Left kidney (tissue), 2 donors: ENCODE results near the gene OTOP3. TPM values are rescaled to one million over a fixed set of nuclear protein-coding genes. Genes with fewer than 3 reads are reported as not detected.
A peak's percentile ranks its signal among the peaks of the same experiment; 100 is the strongest.

Source experiments
- DNase-seq: peaks from one replicate; pipeline ENCODE4 v3.0.0-alpha.2; 2013
- polyA plus RNA-seq: library from polyadenylated mRNA; unstranded; fragments of 120-200 nt; gene quantifications from one replicate; pipeline ENCODE4 v1.2.1, GENCODE V29; 2013; ENCODE audit not compliant: insufficient read length

The OTOP3 gene
- polyA plus RNA-seq, 1 donor: not detected

- no peak for DNase-seq
Observed at GRCh38 chr17:74917430-74917829, 18.3 kb upstream of the OTOP3 start.

DNA sequence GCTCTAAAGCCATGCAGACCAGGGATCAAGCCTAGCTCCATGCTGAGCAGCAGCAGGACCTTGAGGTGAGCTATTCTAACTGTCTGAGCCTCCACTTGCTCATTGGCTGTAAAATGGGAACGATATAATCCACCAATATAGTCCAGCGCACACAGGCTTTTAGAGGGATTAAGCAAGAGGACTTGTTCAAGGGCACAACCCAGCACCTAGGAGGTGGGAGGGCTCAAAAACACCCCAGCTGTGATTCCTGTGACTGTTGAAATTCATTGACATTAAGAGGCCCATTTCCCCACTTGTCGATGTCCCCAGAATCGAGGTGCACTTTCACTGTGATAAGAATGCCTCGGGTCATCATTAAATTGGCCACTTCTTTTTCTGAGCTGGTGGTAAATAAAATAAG is 16.8 kb upstream of the OTOP3 start:
- DNase-seq: no peak

GRCh38 chr17:74919440-74920305 is 16.0 kb upstream of the OTOP3 start:
- no peak for DNase-seq

DNA sequence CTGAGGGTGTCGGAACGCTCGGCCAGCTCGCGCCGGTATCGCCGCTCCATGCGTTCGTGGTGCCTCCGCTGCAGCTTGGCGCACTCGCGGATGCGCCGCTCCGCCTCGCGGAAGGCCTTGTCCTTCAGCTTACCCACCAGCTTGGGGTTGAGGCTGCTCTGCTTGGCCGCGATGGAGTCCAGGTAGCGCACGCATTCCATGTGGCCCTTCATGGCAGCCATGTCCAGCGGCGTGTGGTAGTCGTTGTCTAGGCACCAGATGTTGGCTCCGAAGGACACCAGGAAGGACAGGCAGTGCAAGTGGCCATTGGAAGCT is 15.4 kb upstream of the OTOP3 start:
- DNase-seq: no peak

GRCh38 chr17:74920642-74921025 is 15.1 kb upstream of the OTOP3 start:
- DNase-seq: no peak

- no peak for DNase-seq
Observed at GRCh38 chr17:74921026-74921681, 14.5 kb upstream of the OTOP3 start.

DNA sequence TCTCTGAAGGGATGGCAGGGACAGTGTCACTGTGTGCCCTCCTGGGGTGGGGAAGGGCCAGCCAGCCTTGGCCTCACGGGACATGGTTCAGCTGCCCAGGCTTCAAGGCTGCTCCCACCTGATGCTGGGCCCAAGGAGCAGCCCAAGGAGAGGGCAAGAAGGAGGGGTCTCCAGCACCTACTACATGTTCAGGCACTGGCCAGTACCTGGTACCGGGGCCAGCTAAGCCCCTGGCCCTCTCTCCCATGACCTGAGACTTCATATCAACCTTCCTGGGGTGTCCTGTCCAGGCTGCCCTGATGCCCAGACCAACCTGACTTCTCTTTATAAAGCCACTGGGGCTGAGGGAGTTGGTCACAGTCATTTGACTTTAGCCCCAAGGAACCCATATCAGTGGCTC is 13.9 kb upstream of the OTOP3 start:
- DNase-seq: no peak

DNA sequence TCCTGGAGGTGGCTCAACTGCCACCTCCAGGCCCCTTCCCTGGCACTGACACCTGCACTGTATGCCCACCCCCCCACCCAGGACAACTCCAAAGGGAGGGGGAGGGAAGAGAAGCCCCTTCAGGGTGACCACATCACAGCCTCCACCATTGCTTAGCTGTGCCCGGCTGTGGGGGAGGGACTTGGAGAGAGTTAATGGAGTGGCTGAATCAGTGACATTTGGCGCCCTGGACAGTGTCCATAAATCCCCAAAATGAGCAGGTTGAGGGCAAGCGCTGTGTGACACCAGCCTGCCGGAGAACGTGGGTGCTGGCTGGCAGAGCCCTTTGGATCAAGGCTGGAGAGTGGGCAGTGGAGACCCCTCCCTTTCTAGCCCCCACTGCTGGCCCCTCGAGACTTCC is 13.5 kb upstream of the OTOP3 start:
- DNase-seq: no peak

- DNase-seq: peak; percentile 31
Observed at GRCh38 chr17:74922694-74923537, 12.8 kb upstream of the OTOP3 start, which contains the start of gene USH1G. USH1G (minus strand) TSS chr17:74923255; CDS start chr17:74923073, 182 bp downstream.

DNA sequence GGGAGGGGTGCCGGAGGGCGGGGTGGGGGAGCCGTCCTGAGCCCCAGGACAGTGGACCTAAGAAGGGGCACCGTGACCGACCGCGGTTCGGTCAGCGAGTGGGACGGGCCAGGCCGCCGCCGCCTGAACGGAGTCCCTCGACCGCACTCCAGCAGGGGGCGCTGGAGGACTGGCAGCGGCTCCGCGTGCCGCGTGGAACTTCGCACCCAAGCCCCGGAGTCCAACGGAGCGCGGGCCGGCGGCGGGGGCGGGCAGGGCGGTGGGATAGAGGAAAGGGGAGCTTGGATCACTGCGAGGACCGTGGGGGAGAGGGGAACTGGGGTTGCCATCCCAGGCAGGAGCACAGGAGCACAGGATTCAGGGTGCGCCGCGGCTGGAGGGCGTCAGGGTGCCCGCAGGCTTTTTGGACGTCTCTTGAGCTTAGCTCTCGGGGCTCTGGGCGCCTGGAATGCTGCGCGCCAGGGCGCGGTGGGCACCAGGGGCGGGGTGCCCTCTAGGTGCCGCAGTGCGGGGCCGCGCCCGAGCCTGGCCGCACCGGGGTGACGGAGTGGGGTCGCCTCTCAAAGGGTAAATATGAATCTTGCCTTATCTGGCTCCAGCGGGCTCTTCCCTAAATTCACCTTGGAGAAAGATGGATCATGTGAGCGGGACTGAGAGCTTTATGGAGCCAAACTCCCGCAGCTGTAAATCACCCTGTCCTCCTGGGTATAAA is 12.0 kb upstream of the OTOP3 start:
- peak; percentile 34 for DNase-seq

DNA sequence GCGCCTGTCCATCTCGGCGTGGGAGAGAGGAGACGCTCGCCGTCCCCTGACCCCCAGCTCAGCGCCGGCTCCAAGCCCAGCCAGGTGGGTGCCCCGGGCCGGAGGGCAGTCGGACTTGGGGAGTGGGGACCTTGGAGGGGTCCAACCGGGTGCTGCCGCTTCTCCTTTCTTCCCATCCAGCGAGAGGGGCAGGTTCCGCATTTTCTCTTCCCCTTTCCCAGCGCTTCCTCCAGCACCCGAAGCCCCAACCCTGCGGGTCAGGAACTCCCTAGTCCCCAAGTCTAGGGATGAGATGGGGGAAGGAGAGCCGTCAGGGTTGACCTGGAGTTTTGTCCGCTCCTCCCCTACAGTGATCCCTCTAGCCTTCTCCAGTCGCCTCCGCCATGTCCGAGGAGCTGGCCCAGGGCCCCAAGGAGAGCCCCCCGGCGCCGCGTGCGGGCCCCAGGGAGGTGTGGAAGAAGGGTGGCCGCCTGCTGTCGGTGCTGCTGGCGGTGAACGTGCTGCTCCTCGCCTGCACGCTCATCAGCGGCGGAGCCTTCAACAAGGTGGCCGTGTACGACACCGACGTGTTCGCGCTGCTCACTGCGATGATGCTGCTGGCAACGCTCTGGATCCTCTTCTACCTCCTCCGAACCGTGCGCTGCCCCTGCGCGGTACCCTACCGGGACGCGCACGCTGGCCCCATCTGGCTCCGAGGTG is 11.3 kb upstream of the OTOP3 start, which contains the start of gene OTOP2:
TSS of gene OTOP2 (plus strand) at position 24 of the 699 bp plus-strand sequence. CDS start at position 384, 360 bp downstream.
- DNase-seq: no peak

DNA sequence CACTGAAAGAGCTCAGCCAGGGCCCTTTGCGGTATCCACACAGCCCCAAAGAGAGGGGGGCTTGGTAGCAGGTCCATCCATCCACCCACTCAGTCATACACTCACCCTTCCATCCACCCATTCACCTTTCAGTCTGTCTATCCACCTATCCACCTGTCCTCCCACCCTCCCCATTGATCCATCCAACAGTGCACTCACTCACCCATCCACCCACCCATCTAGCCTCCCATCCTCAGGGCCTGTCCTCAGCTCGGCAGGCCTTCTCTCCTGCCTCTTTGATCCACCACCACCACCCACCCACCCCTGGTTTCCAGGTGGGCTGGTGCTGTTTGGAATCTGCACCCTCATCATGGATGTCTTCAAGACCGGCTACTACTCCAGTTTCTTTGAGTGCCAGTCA is 10.5 kb upstream of the OTOP3 start:
- no peak for DNase-seq

DNA sequence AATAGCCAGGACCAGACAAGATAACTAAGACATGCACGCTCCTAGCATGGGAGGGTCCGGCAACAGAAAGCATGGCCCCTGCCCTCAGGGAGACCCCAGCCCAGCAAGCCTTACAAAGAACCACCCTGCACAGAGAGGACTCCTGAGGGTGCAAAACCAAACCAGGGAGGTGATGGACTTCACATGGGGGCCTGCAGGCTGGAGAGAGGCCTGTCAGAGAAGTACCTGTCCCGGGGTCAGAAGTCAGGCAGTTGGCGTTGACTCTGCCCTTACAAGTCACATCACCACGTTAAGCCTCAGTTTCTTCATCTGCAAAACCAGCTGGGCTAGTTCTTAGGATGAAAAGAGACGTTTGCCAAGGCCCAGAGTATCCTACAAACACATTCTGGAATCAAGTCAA is 6.9 kb upstream of the OTOP3 start:
- DNase-seq: no peak

- DNase-seq: no peak
Observed at GRCh38 chr17:74930535-74931036, 5.1 kb upstream of the OTOP3 start.

DNA sequence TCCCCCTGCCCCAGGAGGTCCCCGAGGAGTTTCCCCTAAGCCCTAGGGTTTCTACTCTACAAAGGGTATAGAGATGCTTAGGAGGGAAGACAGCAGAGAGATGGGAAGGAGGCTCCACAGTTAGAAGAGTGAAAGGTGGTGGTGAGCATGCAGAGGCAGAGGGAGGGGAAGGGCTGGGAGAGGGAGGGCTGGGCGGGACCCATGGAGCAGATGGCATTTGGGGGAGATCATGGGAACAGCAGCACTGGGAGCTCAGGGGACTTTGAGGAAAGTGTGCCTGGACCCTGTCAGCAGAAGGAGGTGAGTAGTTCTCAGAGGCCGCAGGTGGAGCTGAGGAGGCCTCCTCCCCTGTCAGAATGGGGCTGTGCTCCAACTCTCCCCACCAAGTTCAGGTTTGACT is 650 bp upstream of the OTOP3 start:
- no peak for DNase-seq

DNA sequence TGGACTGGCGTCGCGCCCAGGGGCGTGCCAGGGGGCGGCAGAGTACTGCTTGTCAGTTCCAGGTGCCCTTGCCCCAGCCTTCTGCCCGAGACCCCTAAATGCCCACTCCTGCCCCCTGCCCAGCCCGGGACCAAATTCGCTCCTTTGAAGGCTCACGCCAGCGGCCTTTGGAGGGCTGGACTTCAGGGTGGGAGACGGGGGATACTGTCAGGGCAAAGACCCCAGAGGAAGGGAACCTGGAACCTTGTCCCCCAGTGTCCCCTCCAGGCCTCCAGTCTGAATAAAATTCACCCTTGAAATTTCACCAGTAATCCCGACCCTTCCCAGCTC is 737 bp downstream of the OTOP3 start:
- DNase-seq: no peak

GRCh38 chr17:74937064-74938051 is 1.7 kb downstream of the OTOP3 start:
- peak; percentile 43 for DNase-seq

DNA sequence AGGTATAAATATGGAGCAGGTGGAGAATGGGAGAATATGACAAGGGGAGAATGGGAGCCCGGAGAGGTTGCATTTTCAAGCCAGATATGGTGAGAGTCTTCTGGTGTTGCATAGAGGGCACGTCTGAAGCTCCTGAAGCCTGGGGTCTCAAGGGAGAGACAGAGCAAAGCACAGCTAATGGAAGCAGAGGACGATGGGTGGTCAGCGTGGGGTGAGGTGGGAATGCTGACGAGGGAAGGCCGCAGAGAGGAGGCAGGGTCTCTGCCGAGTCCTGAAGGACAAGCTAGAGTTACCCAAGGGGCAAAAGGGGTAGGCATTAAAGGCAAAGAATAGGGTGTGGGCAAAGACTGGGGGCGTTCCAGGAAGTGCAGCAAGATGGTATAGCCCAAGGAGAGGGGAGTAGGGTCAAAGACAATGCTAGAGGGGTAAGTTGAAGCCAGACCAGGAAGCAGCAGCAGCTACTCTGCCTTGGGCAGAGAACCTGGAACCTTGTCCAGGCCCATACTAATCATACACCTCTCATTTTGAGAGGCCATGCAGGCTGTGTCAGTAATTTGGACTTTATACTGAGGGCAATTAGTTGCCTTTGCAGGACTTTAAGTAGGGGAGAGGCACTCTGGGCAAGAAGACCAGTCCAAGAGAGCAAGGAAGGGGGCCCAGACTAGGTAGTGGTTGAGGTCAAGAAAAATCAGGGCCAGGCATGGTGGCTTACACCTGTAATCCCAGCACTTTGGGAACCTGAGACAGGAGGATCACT is 2.7 kb downstream of the OTOP3 start:
- no peak for DNase-seq

DNA sequence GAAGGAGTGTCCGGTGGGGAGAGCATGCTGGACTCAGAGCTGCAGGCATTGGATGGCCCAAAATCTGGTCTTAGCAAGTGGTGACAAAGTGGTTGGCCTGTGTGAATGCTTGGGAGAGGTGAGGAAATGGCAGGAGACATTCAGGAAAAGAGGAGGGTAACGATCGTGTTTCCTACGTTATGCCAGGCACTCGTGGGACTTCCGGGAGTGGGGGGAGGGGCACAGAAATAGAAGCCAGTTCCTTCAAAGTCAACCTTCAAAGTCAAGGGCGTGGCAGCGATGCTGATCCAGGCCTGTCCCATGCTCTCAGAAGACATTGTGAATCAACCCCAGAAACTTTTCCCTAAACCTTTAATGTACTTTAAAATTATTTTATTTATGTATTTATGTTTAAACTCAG is 3.8 kb downstream of the OTOP3 start:
- DNase-seq: no peak
